HL-60 (cell line): Measurements from ENCODE around the gene LCTL.

Experiments
- DNase-seq, 2 experiments: peaks; one replicate each; pipeline ENCODE4 v3.0.0-alpha.2; 2010 to 2020; ENCODE audit warnings: low read depth in 1 of 2, low spot score in 1 of 2
- H3K27ac ChIP-seq: fragments of 250-450 bp; sonication (Bioruptor Pico); replicated peaks from 2 replicates; pipeline ENCODE4 v1.5.1; 2020; ENCODE audit warnings: mild to moderate bottlenecking, moderate library complexity
- H3K27me3 ChIP-seq: fragments of 250-450 bp; sonication (Bioruptor Pico); 2 replicates; pipeline ENCODE4 v1.5.1; 2021; ENCODE audit warnings: mild to moderate bottlenecking, moderate library complexity; ENCODE audit not compliant: insufficient read depth, poor library complexity, severe bottlenecking
- H3K4me3 ChIP-seq: replicated peaks from 2 replicates; pipeline ENCODE4 v1.5.1; 2011; ENCODE audit warnings: mild to moderate bottlenecking, control low read depth, low read length; ENCODE audit not compliant: insufficient read depth
- GABPA ChIP-seq: IDR thresholded peaks from 2 replicates; pipeline ENCODE4 v1.6.1; 2012; ENCODE audit warnings: low read depth
- POLR2AphosphoS5 ChIP-seq: IDR thresholded peaks from 2 replicates; pipeline ENCODE4 v1.6.1; 2012; ENCODE audit warnings: low read depth
- REST ChIP-seq: IDR thresholded peaks from 2 replicates; pipeline ENCODE4 v1.6.1; 2012; ENCODE audit warnings: low read depth; ENCODE audit not compliant: insufficient replicate concordance
- SPI1 ChIP-seq: IDR thresholded peaks from 2 replicates; pipeline ENCODE4 v1.6.1; 2012; ENCODE audit warnings: low read depth, mild to moderate bottlenecking, borderline replicate concordance
- TF ChIP-seq, protein P1 (sequence below): IDR thresholded peaks from one replicate; pipeline ENCODE4 v1.5.1; 2011; ENCODE audit warnings: low read length, control low read depth, inconsistent platforms; ENCODE audit not compliant: insufficient read depth

LCTL gene

GRCh38 chr15:66508293-66508883, 57.4 kb downstream of the LCTL start:
- DNase-seq: no peak
- H3K27ac ChIP-seq: no peak overlapping the region

GRCh38 chr15:66505818-66506217, 60.0 kb downstream of the LCTL start:
- Histone ChIP-seq H3K27me3 (no peaks in the 10 kb centered on the region), H3K4me3 (peak overlapping the region; percentile 86), H3K27ac (peak overlapping the region; percentile 99)
- no peak for DNase-seq
- TF ChIP-seq SPI1: no peak
- TF ChIP-seq, protein P1, sequence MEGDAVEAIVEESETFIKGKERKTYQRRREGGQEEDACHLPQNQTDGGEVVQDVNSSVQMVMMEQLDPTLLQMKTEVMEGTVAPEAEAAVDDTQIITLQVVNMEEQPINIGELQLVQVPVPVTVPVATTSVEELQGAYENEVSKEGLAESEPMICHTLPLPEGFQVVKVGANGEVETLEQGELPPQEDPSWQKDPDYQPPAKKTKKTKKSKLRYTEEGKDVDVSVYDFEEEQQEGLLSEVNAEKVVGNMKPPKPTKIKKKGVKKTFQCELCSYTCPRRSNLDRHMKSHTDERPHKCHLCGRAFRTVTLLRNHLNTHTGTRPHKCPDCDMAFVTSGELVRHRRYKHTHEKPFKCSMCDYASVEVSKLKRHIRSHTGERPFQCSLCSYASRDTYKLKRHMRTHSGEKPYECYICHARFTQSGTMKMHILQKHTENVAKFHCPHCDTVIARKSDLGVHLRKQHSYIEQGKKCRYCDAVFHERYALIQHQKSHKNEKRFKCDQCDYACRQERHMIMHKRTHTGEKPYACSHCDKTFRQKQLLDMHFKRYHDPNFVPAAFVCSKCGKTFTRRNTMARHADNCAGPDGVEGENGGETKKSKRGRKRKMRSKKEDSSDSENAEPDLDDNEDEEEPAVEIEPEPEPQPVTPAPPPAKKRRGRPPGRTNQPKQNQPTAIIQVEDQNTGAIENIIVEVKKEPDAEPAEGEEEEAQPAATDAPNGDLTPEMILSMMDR: no peak
- no peak for TF ChIP-seq GABPA
- no peak for TF ChIP-seq POLR2AphosphoS5
- no peak for TF ChIP-seq REST

More at GRCh38 chr15:66508293-66508883, 57.4 kb downstream of the LCTL start:
- no peaks in the 10 kb centered on the region for H3K27me3 ChIP-seq
- no peak overlapping the region for H3K4me3 ChIP-seq
- TF ChIP-seq SPI1: no peak
- TF ChIP-seq REST: no peak
- no peak for TF ChIP-seq POLR2AphosphoS5
- TF ChIP-seq, protein P1: no peak
- no peak for TF ChIP-seq GABPA

DNA sequence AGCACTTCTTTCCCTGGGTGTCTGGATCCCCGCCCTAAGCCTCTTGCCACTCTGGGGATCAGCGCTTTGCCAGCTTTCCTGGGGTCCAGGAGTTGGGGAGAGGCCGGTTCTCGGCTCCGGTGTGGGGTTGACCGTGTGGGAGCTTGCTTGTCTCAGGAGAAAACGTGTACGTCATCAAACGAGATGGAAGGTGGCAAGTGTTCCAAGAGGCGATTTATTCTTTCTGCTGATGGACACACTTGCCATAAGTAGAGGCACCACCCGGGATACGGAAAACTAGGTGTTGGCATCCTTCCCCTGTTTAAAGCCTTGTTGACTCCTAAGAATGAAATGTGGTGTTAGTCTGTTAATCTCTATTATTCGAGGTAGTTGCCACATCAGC, 60.4 kb downstream of the LCTL start:
- Histone ChIP-seq H3K27me3 (no peaks in the 10 kb centered on the region), H3K4me3 (peak overlapping the region; percentile 86), H3K27ac (peak overlapping the region; percentile 99)
- no peak for DNase-seq
- TF ChIP-seq REST (no peak), GABPA (no peak), POLR2AphosphoS5 (no peak)
- TF ChIP-seq, protein P1: no peak
